22Rv1 (cell line): ENCODE data around the gene MTA1.

Experiments
- H3K27ac ChIP-seq: fragments of 450-650 bp; 2 replicates; pipeline ENCODE4 v1.5.1; 2017
- ZFX ChIP-seq: fragments of 450-650 bp; IDR thresholded peaks from 2 replicates; pipeline ENCODE4 v1.6.1; 2017; ENCODE audit warnings: antibody characterized with exemption, borderline replicate concordance
- TF ChIP-seq, protein P1 (sequence below): fragments of 450-650 bp; IDR thresholded peaks from 2 replicates; pipeline ENCODE4 v1.5.1; 2017; ENCODE audit warnings: mild to moderate bottlenecking

The MTA1 gene

DNA sequence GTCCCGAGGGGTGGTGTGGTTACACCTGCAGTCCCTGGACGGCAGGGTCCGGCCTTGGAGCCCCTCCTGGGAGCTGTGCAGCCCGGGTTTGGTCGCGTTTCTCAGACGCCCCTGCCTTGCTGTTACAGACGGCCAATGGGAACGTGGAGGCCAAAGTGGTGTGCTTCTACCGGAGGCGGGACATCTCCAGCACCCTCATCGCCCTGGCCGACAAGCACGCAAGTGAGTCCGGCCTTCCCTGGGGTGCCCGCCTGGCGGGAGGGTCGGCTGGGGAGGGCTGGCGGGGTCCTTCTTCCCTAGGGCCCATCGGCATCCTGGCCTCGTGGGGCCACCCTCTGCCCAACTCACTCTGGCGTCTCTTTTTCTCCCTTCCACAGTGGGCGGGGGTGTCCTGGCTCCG lies 25.7 kb downstream of the MTA1 start:
- no peak overlapping the region for H3K27ac ChIP-seq
- TF ChIP-seq, protein P1, sequence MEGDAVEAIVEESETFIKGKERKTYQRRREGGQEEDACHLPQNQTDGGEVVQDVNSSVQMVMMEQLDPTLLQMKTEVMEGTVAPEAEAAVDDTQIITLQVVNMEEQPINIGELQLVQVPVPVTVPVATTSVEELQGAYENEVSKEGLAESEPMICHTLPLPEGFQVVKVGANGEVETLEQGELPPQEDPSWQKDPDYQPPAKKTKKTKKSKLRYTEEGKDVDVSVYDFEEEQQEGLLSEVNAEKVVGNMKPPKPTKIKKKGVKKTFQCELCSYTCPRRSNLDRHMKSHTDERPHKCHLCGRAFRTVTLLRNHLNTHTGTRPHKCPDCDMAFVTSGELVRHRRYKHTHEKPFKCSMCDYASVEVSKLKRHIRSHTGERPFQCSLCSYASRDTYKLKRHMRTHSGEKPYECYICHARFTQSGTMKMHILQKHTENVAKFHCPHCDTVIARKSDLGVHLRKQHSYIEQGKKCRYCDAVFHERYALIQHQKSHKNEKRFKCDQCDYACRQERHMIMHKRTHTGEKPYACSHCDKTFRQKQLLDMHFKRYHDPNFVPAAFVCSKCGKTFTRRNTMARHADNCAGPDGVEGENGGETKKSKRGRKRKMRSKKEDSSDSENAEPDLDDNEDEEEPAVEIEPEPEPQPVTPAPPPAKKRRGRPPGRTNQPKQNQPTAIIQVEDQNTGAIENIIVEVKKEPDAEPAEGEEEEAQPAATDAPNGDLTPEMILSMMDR: no peak
- no peak for TF ChIP-seq ZFX

DNA sequence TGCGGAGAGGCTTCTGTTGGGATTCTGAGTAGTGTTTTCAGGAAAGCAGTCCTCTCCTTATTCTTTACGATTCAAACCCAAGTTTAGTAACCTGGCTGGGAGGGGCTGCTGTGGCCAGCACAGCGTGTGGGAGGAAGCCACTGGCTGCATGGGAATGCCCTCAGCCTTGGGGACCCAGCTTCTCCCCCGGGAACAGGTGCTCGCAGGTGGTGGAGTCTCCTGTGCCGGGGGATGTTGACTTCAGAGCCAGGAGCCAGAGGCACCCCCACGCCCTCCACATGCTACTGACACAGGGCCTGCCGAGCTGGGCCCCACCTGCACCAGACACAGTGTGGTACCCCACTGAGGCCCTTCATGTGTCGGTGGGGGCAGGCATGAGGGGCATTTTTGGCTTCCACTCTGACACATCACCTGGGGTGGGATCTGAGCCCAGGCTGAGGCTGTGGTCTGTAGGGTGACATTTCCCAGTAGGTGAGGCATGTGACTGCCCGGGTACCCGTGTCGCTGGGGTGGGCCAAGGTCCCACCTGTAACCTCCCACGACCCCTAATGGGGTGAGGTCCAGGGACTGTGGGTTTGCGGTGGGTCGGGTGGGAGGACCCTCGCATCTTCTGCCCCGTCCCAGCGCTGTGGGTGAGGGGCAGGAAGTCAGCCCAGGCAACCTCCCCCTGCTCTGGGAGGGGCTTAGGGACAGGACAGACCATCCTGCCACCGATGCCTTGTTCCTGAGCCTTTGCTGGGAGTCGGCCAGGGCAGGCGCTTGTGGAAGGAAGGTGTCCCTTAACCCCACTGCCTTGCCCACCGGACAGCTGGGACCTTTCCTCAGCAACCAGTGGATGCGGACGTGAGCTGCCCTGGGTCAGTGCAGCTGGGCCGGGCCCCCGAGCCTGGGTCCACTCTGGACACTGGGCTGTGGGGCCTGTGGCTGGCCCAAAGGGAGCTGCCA lies 26.5 kb downstream of the MTA1 start:
- TF ChIP-seq, protein P1: no peak
- TF ChIP-seq ZFX: no peak
- no peak overlapping the region for H3K27ac ChIP-seq

DNA sequence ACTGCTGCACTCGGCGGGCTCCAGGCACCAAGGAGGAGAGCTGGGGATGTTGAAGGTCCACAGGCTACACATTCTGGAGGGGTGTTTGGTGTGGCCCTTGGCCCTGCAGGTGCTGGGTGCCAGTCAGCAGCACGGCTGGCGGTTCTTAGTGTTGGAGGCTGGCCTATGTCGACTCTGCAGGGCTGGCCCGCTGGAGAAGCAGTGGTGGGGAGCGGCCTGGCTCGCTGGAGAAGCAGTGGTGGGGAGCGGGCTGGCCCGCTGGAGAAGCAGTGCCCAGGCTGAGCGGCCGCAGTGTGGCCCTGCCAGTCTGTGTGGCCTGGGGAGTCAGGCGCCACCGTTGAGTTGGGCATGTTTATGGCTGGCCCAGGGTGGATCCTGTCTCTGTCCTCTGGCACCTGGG lies 27.3 kb downstream of the MTA1 start:
- no peak overlapping the region for H3K27ac ChIP-seq
- no peak for TF ChIP-seq ZFX
- TF ChIP-seq, protein P1: no peak

DNA sequence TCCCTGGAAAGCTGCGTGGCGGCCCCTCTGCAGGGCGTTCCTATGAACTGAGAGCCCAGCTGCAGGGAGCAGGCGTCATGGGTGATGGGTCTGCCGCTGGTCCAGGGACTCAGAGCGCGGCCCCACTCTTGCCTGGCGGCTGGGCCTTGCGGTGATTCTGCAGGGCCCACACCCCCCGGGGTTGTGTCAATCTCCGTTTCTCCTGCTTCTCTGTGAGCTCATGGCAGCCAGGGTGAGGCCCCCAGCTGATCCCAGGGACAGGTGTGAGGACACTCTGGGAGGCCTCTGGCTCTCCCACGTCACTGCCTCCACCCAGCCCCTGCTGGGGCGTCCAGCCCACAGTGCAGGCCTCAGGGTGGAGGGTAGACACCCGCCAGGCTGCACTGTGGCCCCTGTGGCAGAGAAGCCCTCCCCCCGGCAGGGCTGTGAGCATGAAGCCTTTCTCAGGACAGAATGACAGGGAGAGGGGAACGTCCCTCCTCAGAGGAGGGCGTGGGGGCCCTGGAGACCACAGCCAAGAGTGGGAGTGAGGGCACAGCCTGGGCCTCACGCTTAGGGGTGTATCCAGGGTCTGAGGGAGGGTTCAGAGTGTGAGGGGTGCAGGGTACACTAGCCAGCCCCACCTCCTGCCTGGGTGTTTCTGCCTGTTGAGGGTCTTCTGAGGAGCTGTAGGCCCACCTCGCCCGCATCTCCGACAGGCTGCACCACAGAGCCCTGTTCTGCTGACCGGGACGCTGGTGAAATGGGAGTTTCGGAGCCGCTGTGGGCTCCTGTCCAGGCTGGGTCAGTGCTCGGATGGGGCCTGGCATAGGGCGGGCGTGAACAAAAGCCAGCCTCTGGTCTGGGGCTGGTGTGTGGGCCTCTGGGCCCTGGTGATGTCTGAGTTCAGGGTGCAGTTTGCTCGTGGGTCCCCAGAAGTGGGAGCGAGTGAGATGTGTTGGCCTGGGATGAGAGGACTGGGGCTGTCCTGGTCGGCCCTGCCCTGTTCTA lies 28.3 kb downstream of the MTA1 start:
- no peak overlapping the region for H3K27ac ChIP-seq

DNA sequence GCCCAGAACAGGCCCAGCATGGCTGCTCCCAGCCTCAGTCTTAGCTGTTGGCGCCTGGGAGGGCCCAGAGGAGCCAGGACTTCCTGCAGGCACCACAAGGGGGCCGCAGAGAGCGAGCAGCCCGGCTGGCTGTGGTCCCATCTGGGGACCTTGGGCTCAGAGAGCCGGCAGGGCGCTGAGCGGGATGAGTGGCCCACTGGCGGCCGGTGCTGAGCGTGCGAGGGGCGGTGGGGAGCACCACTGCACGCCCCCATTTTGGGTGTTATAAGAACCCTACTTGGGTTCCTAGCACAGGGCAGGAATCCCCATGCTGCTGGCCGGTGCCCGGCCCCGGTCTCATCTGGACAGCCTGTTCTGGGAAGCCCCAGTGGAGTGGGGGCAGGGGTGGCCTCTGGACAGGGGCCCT lies 29.1 kb downstream of the MTA1 start:
- H3K27ac ChIP-seq: no peak overlapping the region
- TF ChIP-seq, protein P1: peak; percentile 95
- no peak for TF ChIP-seq ZFX

More for the DNA sequence above, 28.3 kb downstream of the MTA1 start:
- no peak for TF ChIP-seq ZFX
- TF ChIP-seq, protein P1: no peak

DNA sequence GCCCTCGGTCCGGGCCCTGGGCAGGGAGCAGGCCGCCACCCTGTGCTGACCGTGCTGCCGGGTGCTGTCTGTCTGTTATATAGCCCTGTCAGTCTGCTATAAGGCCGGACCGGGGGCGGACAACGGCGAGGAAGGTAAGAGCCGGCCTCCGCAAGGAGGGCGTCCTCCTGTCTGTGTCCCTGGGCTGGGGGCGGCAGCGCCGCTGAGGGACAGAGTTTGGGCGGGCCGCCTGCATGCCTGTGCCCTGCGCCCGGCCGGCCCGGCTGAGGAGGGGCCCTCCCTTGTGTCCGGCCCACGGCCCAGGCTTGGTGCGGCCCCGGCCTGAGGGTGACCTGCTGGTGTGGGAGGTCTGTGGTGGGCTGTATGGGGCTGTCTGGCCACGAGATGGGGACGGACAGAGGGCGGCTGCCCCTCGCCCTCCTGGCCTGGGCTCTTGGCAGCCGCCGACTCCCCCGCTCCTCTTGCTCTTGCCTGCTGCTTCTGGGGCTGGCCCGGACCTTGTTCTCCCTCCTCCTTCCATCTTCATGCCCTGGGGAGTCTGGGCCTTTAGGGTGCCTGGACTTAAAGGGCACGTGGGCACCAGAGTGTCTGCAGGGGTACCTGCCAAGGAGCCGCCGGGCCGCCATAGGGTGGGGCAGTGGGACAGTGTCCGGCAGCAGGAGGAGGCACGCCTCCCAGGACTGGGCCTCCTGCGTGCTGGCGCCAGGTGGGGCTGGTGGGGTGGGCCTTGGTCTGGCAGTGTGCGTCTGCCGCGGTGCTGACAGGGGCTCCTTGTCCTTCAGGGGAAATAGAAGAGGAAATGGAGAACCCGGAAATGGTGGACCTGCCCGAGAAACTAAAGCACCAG lies 29.9 kb downstream of the MTA1 start:
- no peak for TF ChIP-seq ZFX
- TF ChIP-seq, protein P1: no peak
- H3K27ac ChIP-seq: no peak overlapping the region
